Subcutaneous adipose tissue (tissue), 4 donors: ENCODE data around the gene MMP2. TPM values are rescaled to one million over a fixed set of nuclear protein-coding genes. Genes with fewer than 3 reads are reported as not detected.

Experiments used
- CTCF ChIP-seq: fragments of 450-650 bp; IDR thresholded peaks from one replicate; pipeline ENCODE4 v1.5.1; 2016; ENCODE audit warnings: low read depth, mild to moderate bottlenecking, control low read depth, antibody characterized with exemption, moderate library complexity
- total RNA-seq, 4 donors: library from RNA; depleted of rRNA; stranded (reverse); fragments of >200 nt; gene quantifications; one replicate each; pipeline ENCODE4 v1.1.0, GENCODE V29; 2016

Gene MMP2
- total RNA-seq, 4 donors from 2014 or later = 277 to 874 (median 585) TPM

- no peak for TF ChIP-seq CTCF
These were observed 47.4 kb downstream of the MMP2 start for GRCh38 chr16:55526441-55526840.

- no peak for TF ChIP-seq CTCF
These were observed 48.9 kb downstream of the MMP2 start for GRCh38 chr16:55527885-55528284.

GRCh38 chr16:55529018-55529417 lies 50.0 kb downstream of the MMP2 start:
- TF ChIP-seq CTCF = no peak

- TF ChIP-seq CTCF = no peak
These were observed 51.4 kb downstream of the MMP2 start for GRCh38 chr16:55530316-55530856.

- no peak for TF ChIP-seq CTCF
These were observed 53.2 kb downstream of the MMP2 start for GRCh38 chr16:55532227-55532626.

GRCh38 chr16:55534756-55535155 lies 55.8 kb downstream of the MMP2 start:
- TF ChIP-seq CTCF = no peak

- TF ChIP-seq CTCF = no peak
These were observed 60.1 kb downstream of the MMP2 start for GRCh38 chr16:55539049-55539448.
